GM12874 (cell line): ENCODE results near the gene BIVM.

Experiments
- CTCF ChIP-seq: IDR thresholded peaks from 2 replicates; pipeline ENCODE4 v1.5.1; 2011; ENCODE audit warnings: low read depth, mild to moderate bottlenecking, control low read depth, low read length, moderate library complexity; ENCODE audit not compliant: insufficient read depth

Gene BIVM

GRCh38 chr13:102798581-102799425, at the start of gene BIVM, which contains the start of gene POGLUT2:
TSS of gene BIVM (plus strand) at chr13:102799119. CDS start at chr13:102807268, 8,149 bp downstream.
TSS of gene POGLUT2 (minus strand) at chr13:102798976. CDS start at chr13:102798670, 306 bp downstream.
- TF ChIP-seq CTCF, result no peak

GRCh38 chr13:102751886-102752285, 47.0 kb upstream of the BIVM start:
- no peak for TF ChIP-seq CTCF

GRCh38 chr13:102757006-102757405, 41.9 kb upstream of the BIVM start:
- no peak for TF ChIP-seq CTCF

GRCh38 chr13:102758842-102759241, 40.1 kb upstream of the BIVM start:
- TF ChIP-seq CTCF, result no peak

- TF ChIP-seq CTCF, result no peak
These were observed 37.8 kb upstream of the BIVM start for GRCh38 chr13:102761071-102761470.

- no peak for TF ChIP-seq CTCF
These were observed 35.2 kb upstream of the BIVM start for GRCh38 chr13:102763741-102764140.

- TF ChIP-seq CTCF, result no peak
These were observed 30.0 kb upstream of the BIVM start for GRCh38 chr13:102768909-102769308.
